IMR-90 (cell line): ENCODE data around the gene ANKRD13B. TPM values are rescaled to one million over a fixed set of nuclear protein-coding genes. Genes with fewer than 3 reads are reported as not detected.

Experiments used
- ATAC-seq: fragments of 200-7000 bp; cut with Tn5 transposase; 2 replicates; pipeline ENCODE4 v1.9.1; 2020; ENCODE audit warnings: low read depth, mild to moderate bottlenecking, moderate library complexity
- BruUV-seq: library from RNA; stranded (reverse); fragments of 400-500 nt; replicated peaks from 2 replicates; lab custom pipeline; 2021; lab: Mats Ljungman, UMichigan
- CTCF ChIA-PET: fragments of 300-600 bp; formaldehyde crosslinking; extraction: SDS; loops from one replicate; lab custom pipeline; 2021; ENCODE audit warnings: antibody characterized with exemption; lab: Yijun Ruan, JAX
- POLR2A ChIA-PET: fragments of 300-600 bp; sonication (Branson Sonifier 250); formaldehyde crosslinking; loops from one replicate; lab custom pipeline; 2022; ENCODE audit warnings: antibody characterized with exemption; ENCODE audit not compliant: unreplicated experiment; lab: Charles Lee
- DNase-seq: peaks from one replicate; pipeline ENCODE4 v3.0.0; 2013
- H2AFZ ChIP-seq: replicated peaks from 2 replicates; pipeline ENCODE3; 2013; ENCODE audit warnings: low read length, mild to moderate bottlenecking; ENCODE audit not compliant: poor library complexity
- H2AK5ac ChIP-seq: 2 replicates; pipeline ENCODE4 v1.6.1; 2013; ENCODE audit warnings: low read depth, low read length, inconsistent platforms
- H2AK9ac ChIP-seq: replicated peaks from 2 replicates; pipeline ENCODE3; 2013; ENCODE audit warnings: mild to moderate bottlenecking, low read depth, low read length, moderate library complexity; ENCODE audit not compliant: poor library complexity
- H2BK120ac ChIP-seq: 2 replicates; pipeline ENCODE4 v1.6.1; 2013; ENCODE audit warnings: low read depth, low read length, inconsistent platforms
- H2BK15ac ChIP-seq: 3 replicates; pipeline ENCODE4 v1.6.1; 2013; ENCODE audit warnings: low read depth, low read length, inconsistent platforms
- H2BK20ac ChIP-seq: 2 replicates; pipeline ENCODE4 v1.6.1; 2013; ENCODE audit warnings: low read depth, mild to moderate bottlenecking, inconsistent platforms, low read length, moderate library complexity
- H2BK5ac ChIP-seq: 2 replicates; pipeline ENCODE4 v1.6.1; 2013; ENCODE audit warnings: mild to moderate bottlenecking, low read depth, low read length, inconsistent platforms; ENCODE audit not compliant: poor library complexity, severe bottlenecking
- H3K14ac ChIP-seq: replicated peaks from 2 replicates; pipeline ENCODE4 v1.6.1; 2013; ENCODE audit warnings: low read depth, low read length, inconsistent platforms
- H3K18ac ChIP-seq: 2 replicates; pipeline ENCODE4 v1.6.1; 2013; ENCODE audit warnings: low read depth, low read length, control low read depth
- H3K23ac ChIP-seq: 2 replicates; pipeline ENCODE4 v1.6.1; 2013; ENCODE audit warnings: low read depth, low read length, inconsistent platforms
- H3K27ac ChIP-seq: 2 replicates; pipeline ENCODE4 v1.5.1; 2013; ENCODE audit warnings: mild to moderate bottlenecking, control low read depth, low read length; ENCODE audit not compliant: insufficient read depth
- H3K27me3 ChIP-seq: 2 replicates; pipeline ENCODE4 v1.6.1; 2013; ENCODE audit warnings: low read length; ENCODE audit not compliant: control insufficient read depth, insufficient read depth
- H3K36me3 ChIP-seq: 2 replicates; pipeline ENCODE4 v1.6.1; 2013; ENCODE audit warnings: low read length, mixed read lengths; ENCODE audit not compliant: control insufficient read depth, insufficient read depth
- H3K4ac ChIP-seq: 2 replicates; pipeline ENCODE4 v1.6.1; 2013; ENCODE audit warnings: low read depth, low read length, inconsistent platforms
- H3K4me1 ChIP-seq: 2 replicates; pipeline ENCODE4 v1.6.1; 2013; ENCODE audit warnings: low read length, mixed read lengths; ENCODE audit not compliant: control insufficient read depth, insufficient read depth
- H3K4me2 ChIP-seq: 2 replicates; pipeline ENCODE4 v1.6.1; 2013; ENCODE audit warnings: low read depth, mild to moderate bottlenecking, control low read depth, low read length, moderate library complexity
- H3K4me3 ChIP-seq: 2 replicates; pipeline ENCODE4 v1.5.1; 2013; ENCODE audit warnings: low read depth, mild to moderate bottlenecking, control low read depth, low read length, moderate library complexity; ENCODE audit not compliant: insufficient read depth
- H3K56ac ChIP-seq: 2 replicates; pipeline ENCODE4 v1.6.1; 2013; ENCODE audit warnings: low read length, inconsistent platforms; ENCODE audit not compliant: insufficient read depth; ENCODE audit errors: extremely low read depth
- H3K79me1 ChIP-seq, 2 experiments: 2 replicates each; pipeline ENCODE4 v1.6.1; 2013; ENCODE audit warnings: low read length in 2 of 2, inconsistent platforms in 1 of 2, low read depth in 1 of 2
- H3K9ac ChIP-seq: 2 replicates; pipeline ENCODE4 v1.6.1; 2013; ENCODE audit warnings: low read depth, low read length, control low read depth
- H3K9me1 ChIP-seq: 2 replicates; pipeline ENCODE4 v1.6.1; 2013; ENCODE audit warnings: low read length, inconsistent platforms; ENCODE audit not compliant: insufficient read depth
- H3K9me3 ChIP-seq: 2 replicates; pipeline ENCODE4 v1.6.1; 2013; ENCODE audit warnings: low read length; ENCODE audit not compliant: control insufficient read depth, insufficient read depth
- H4K20me1 ChIP-seq: 2 replicates; pipeline ENCODE4 v1.6.1; 2013; ENCODE audit warnings: low read length, inconsistent platforms; ENCODE audit not compliant: insufficient read depth
- H4K5ac ChIP-seq: 2 replicates; pipeline ENCODE4 v1.6.1; 2013; ENCODE audit warnings: mild to moderate bottlenecking, low read depth, low read length, control low read depth
- H4K8ac ChIP-seq, 2 experiments: 2 replicates each; pipeline ENCODE4 v1.6.1; 2013; ENCODE audit warnings: low read depth in 2 of 2, low read length in 2 of 2, control low read depth in 1 of 2, inconsistent platforms in 1 of 2
- H4K91ac ChIP-seq: 2 replicates; pipeline ENCODE4 v1.6.1; 2013; ENCODE audit warnings: low read depth, low read length, inconsistent platforms; ENCODE audit not compliant: insufficient read depth
- CHD1 ChIP-seq: IDR thresholded peaks from 2 replicates; pipeline ENCODE4 v1.6.1; 2012; ENCODE audit warnings: low read depth, low read length, improper control_type of control experiment
- MAZ ChIP-seq: IDR thresholded peaks from 2 replicates; pipeline ENCODE4 v1.6.1; 2012; ENCODE audit warnings: low read depth, mild to moderate bottlenecking, low read length, improper control_type of control experiment, moderate library complexity, borderline replicate concordance
- WGBS, 2 experiments: methylation state at CpG; one replicate each; pipeline versions ENCODE4 v1.1.5 to v1.1.7; 2013; ENCODE audit warnings: missing lambda C conversion rate in 2 of 2; ENCODE audit not compliant: insufficient read length in 1 of 2; ENCODE audit errors: extremely low coverage in 2 of 2; 5-methylcytosine and 5-hydroxymethylcytosine counted together
- dilution Hi-C: fragments of 300-500 bp; cut with HindIII; formaldehyde crosslinking; loops from one replicate; pipeline ENCODE4 v1.14.3; 2018; ENCODE audit warnings: low sequenced_read_pairs; ENCODE audit not compliant: unreplicated experiment
- in situ Hi-C: fragments of 300-500 bp; cut with MboI; formaldehyde crosslinking; loops from 3 replicates; pipeline ENCODE4 v1.14.3; 2019; ENCODE audit warnings: low sequenced_read_pairs, inconsistent platforms, mixed read lengths
- intact Hi-C: fragments of 100-400 bp; cut with micrococcal nuclease; formaldehyde crosslinking; loops from 2 replicates; pipeline ENCODE4 v1.10.0; 2022
- polyA plus RNA-seq, 3 experiments: library from polyadenylated mRNA; depleted of rRNA; stranded (reverse); fragments of >200 nt; gene quantifications; 2 replicates each; pipeline ENCODE4 v1.2.3, GENCODE V29; 2012; ENCODE audit warnings: low replicate concordance in 1 of 3
- total RNA-seq: library from RNA; depleted of rRNA; stranded (reverse); fragments of >200 nt; gene quantifications from 2 replicates; pipeline ENCODE4 v1.2.3, GENCODE V29; 2012
- TF ChIP-seq, protein P1 (sequence below): fragments of 150-350 bp; IDR thresholded peaks from 2 replicates; pipeline ENCODE4 v1.6.1; 2017; ENCODE audit warnings: mild to moderate bottlenecking, antibody characterized with exemption, low read length, low read depth

The ANKRD13B gene
- total and polyA plus RNA-seq, 2 of the 4 experiments (the other 2 are of a cell fraction), result 0.90 to 4.0 TPM

DNA sequence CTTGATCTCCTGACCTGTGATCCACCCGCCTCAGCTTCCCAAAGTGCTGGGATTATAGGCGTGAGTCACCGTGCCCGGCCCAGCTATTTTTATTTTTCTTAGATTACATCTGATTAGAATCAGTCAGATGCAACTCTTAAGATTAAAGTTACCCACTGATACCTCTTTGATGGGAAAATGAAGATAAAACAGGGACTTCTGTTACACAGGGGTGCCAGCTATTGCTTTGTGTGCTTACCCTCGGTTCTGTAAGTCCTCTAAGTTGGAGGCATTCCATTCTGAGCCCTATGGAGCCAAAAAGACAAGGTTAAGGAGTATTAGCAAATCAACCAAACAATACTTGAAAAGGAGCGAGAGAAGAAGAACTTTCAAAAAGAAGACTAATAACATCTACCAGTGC, 62.4 kb downstream of the ANKRD13B start:
- ChIA-PET POLR2A (no interaction called here), CTCF (interaction anchor here (2.0 kb wide), 1 partner anchor 16 kb away, joined by 8 read pairs; no protein-coding TSS in a partner anchor)
- Histone ChIP-seq H3K4me3 (no peak overlapping the region), H3K9me1 (peaks cover 4% of the 10 kb centered on the region), H3K36me3 (peaks cover 7% of the 10 kb centered on the region), H4K91ac (no peak overlapping the region), H3K27me3 (no peaks in the 10 kb centered on the region), H4K8ac (no peak overlapping the region), H3K79me1 (no peaks in the 10 kb centered on the region; a peak in 2 of 4 replicates), H2BK5ac (no peak overlapping the region), H4K5ac (no peak overlapping the region), H3K4ac (no peak overlapping the region), H2AK9ac (no peak overlapping the region), H3K27ac (no peak overlapping the region), H3K9ac (no peak overlapping the region), H4K20me1 (no peaks in the 10 kb centered on the region), H3K4me2 (no peak overlapping the region), H2BK15ac (no peak overlapping the region), H2BK120ac (no peak overlapping the region), H2AFZ (no peak overlapping the region), H3K18ac (no peak overlapping the region), H2BK20ac (no peak overlapping the region), H3K56ac (no peak overlapping the region), H3K14ac (no peak overlapping the region), H3K23ac (no peak overlapping the region), H3K9me3 (no peaks in the 10 kb centered on the region), H3K4me1 (peaks cover 4% of the 10 kb centered on the region; the same call in 1 of the 2 replicates), H2AK5ac (no peak overlapping the region)
- WGBS, 2 experiments, result no CpG with 5 or more reads among the region's 6 CpGs
- BruUV-seq, result no TSS peak
- no peak for ATAC-seq
- no peak for DNase-seq
- TF ChIP-seq, protein P1, sequence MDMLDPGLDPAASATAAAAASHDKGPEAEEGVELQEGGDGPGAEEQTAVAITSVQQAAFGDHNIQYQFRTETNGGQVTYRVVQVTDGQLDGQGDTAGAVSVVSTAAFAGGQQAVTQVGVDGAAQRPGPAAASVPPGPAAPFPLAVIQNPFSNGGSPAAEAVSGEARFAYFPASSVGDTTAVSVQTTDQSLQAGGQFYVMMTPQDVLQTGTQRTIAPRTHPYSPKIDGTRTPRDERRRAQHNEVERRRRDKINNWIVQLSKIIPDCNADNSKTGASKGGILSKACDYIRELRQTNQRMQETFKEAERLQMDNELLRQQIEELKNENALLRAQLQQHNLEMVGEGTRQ, result no peak
- TF ChIP-seq CHD1 (no peak), MAZ (no peak)
- intact Hi-C loops (no loop called here), dilution Hi-C loops (no loop called here), in situ Hi-C loops (no loop called here)
